BE2C (cell line): ENCODE data around the gene NRSN2.
A peak's percentile ranks its signal among the peaks of the same experiment; 100 is the strongest.
"Not testable (repeated sequence)": the region's sequence is repeated elsewhere in the genome, so short reads cannot be mapped to it uniquely, and the experiment has no call there.

ENCODE experiments used
- DNase-seq: peaks from one replicate; pipeline ENCODE4 v3.0.0-alpha.2; 2020
- H3K27me3 ChIP-seq: fragments of 250-450 bp; sonication (Bioruptor Pico); 2 replicates; pipeline ENCODE4 v1.5.1; 2020; ENCODE audit warnings: mild to moderate bottlenecking
- H3K36me3 ChIP-seq: fragments of 250-450 bp; sonication (Bioruptor Pico); 2 replicates; pipeline ENCODE4 v1.5.1; 2020; ENCODE audit warnings: mild to moderate bottlenecking
- H3K4me1 ChIP-seq: fragments of 250-450 bp; sonication (Bioruptor Pico); 2 replicates; pipeline ENCODE4 v1.5.1; 2020
- H3K4me3 ChIP-seq: 2 replicates; pipeline ENCODE4 v1.5.1; 2011; ENCODE audit warnings: low read depth, low read length
- H3K9me3 ChIP-seq: fragments of 250-450 bp; sonication (Bioruptor Pico); 2 replicates; pipeline ENCODE4 v1.5.1; 2020
- CTCF ChIP-seq: IDR thresholded peaks from 2 replicates; pipeline ENCODE4 v1.5.1; 2012; ENCODE audit warnings: mild to moderate bottlenecking, low read depth, low read length

The NRSN2 gene

GRCh38 chr20:371755-372542, 25.0 kb downstream of the NRSN2 start:
- H3K4me3 ChIP-seq: no peak overlapping the region
- H3K9me3 ChIP-seq: no peaks in the 10 kb centered on the region
- TF ChIP-seq CTCF: no peak
- H3K27me3 ChIP-seq: no peaks in the 10 kb centered on the region
- H3K4me1 ChIP-seq: no peaks in the 10 kb centered on the region
- H3K36me3 ChIP-seq: no peaks in the 10 kb centered on the region
- DNase-seq: no peak

GRCh38 chr20:372543-373082, 25.7 kb downstream of the NRSN2 start:
- H3K9me3 ChIP-seq, H3K27me3 ChIP-seq, H3K4me3 ChIP-seq, H3K36me3 ChIP-seq, H3K4me1 ChIP-seq, DNase-seq: not testable (repeated sequence)

GRCh38 chr20:373171-373890, 26.4 kb downstream of the NRSN2 start:
- DNase-seq: peak; percentile 32

GRCh38 chr20:375265-375889, 28.5 kb downstream of the NRSN2 start:
- H3K36me3 ChIP-seq: no peaks in the 10 kb centered on the region
- H3K9me3 ChIP-seq: no peaks in the 10 kb centered on the region
- TF ChIP-seq CTCF: no peak
- H3K4me3 ChIP-seq: no peak overlapping the region
- no peaks in the 10 kb centered on the region for H3K27me3 ChIP-seq
- no peaks in the 10 kb centered on the region for H3K4me1 ChIP-seq
- DNase-seq: no peak

More at GRCh38 chr20:373171-373890, 26.4 kb downstream of the NRSN2 start:
- H3K27me3 ChIP-seq: no peaks in the 10 kb centered on the region
- no peaks in the 10 kb centered on the region for H3K9me3 ChIP-seq
- H3K36me3 ChIP-seq: no peaks in the 10 kb centered on the region
- H3K4me3 ChIP-seq: no peak overlapping the region
- no peaks in the 10 kb centered on the region for H3K4me1 ChIP-seq
- TF ChIP-seq CTCF: no peak

GRCh38 chr20:376089-376488, 29.2 kb downstream of the NRSN2 start:
- DNase-seq: no peak
- TF ChIP-seq CTCF: no peak
- Histone ChIP-seq H3K4me1 (no peaks in the 10 kb centered on the region), H3K27me3 (no peaks in the 10 kb centered on the region), H3K36me3 (no peaks in the 10 kb centered on the region), H3K4me3 (no peak overlapping the region), H3K9me3 (no peaks in the 10 kb centered on the region)

GRCh38 chr20:376750-377149, 29.8 kb downstream of the NRSN2 start:
- H3K4me1 ChIP-seq: no peaks in the 10 kb centered on the region
- H3K27me3 ChIP-seq: no peaks in the 10 kb centered on the region
- no peaks in the 10 kb centered on the region for H3K36me3 ChIP-seq
- no peaks in the 10 kb centered on the region for H3K9me3 ChIP-seq
- TF ChIP-seq CTCF: no peak
- DNase-seq: no peak
- H3K4me3 ChIP-seq: no peak overlapping the region

- not testable (repeated sequence) for H3K4me1 ChIP-seq, H3K36me3 ChIP-seq, H3K27me3 ChIP-seq, H3K9me3 ChIP-seq, H3K4me3 ChIP-seq, DNase-seq
Observed at GRCh38 chr20:377578-377977, 30.7 kb downstream of the NRSN2 start.
